Thoracic aorta (tissue), 2 donors: ENCODE measurements around the gene STAP2. TPM values are rescaled to one million over a fixed set of nuclear protein-coding genes. Genes with fewer than 3 reads are reported as not detected.

ENCODE experiments used
- ATAC-seq: fragments of 150-250 bp; one replicate; pipeline ENCODE4 v1.8.0; 2017; ENCODE audit warnings: low read depth; ENCODE audit not compliant: insufficient number of reproducible peaks, low FRiP score
- DNase-seq: peaks from one replicate; pipeline ENCODE4 v3.0.0-alpha.2; 2020; ENCODE audit warnings: low spot score
- H3K27ac ChIP-seq, 2 donors: fragments of 200-600 bp; sonication (generic); 1 replicate in 1 of 2; 2 replicates in 1 of 2; pipeline ENCODE4 v1.5.1; 2016; ENCODE audit warnings: mild to moderate bottlenecking in 2 of 2, moderate library complexity in 2 of 2
- H3K27me3 ChIP-seq: fragments of 200-600 bp; sonication (generic); replicated peaks from 2 replicates; pipeline ENCODE4 v1.6.0; 2016; ENCODE audit warnings: mild to moderate bottlenecking; ENCODE audit not compliant: insufficient read depth
- H3K36me3 ChIP-seq: fragments of 200-600 bp; sonication (generic); one replicate; pipeline ENCODE4 v1.5.1; 2016
- H3K4me1 ChIP-seq, 2 donors: fragments of 200-600 bp; sonication (generic); 1 replicate in 1 of 2; 2 replicates in 1 of 2; pipeline versions ENCODE4 v1.5.1 to v1.6.0; 2016; ENCODE audit warnings: low read depth in 2 of 2, mild to moderate bottlenecking in 1 of 2; ENCODE audit not compliant: control insufficient read depth in 1 of 2
- H3K4me3 ChIP-seq: fragments of 200-600 bp; sonication (generic); 2 replicates; pipeline ENCODE4 v1.5.1; 2016; ENCODE audit warnings: mild to moderate bottlenecking
- H3K9me3 ChIP-seq: fragments of 200-600 bp; sonication (generic); 2 replicates; pipeline ENCODE4 v1.5.1; 2016
- total RNA-seq, 2 donors: library from RNA; depleted of rRNA; stranded (reverse); fragments of >200 nt; gene quantifications; one replicate each; pipeline versions ENCODE4 v1.1.0 to v1.2.3, GENCODE V29; 2016
- TF ChIP-seq, protein P1 (sequence below): fragments of 200-600 bp; sonication (generic); IDR thresholded peaks from one replicate; pipeline ENCODE4 v1.5.1; 2019; ENCODE audit warnings: antibody characterized with exemption

Gene STAP2
- total RNA-seq, 2 donors from 2014 or later = not detected

DNA sequence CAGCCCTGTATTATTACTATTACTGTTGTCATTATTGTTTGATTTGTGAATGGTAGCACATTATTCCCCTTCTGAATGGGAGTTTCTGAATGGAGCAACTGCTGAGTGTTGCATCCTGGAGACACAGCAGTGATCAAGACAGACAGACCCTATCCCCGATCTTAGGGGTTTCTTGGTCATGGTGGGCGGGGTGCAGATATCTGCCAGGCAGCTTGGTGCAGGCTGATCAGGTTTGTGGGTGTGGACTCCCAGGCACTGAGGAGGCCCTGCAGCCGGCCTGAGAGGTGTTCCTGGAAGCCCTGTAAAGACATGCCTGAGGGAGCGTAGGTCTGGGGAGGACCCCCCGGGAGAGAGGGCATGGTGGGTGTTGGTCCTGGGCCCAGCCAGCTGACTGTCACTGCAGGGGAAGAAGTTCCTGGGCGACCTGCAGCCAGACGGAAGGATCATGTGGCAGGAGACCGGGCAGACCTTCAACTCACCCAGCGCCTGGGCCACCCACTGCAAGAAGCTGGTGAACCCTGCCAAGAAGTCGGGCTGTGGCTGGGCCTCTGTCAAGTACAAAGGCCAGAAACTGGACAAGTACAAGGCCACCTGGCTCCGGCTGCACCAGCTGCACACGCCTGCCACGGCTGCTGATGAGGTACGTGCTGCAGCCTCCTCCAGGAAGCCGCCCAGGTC, 6.9 kb upstream of the STAP2 start:
- ATAC-seq (no peak), DNase-seq (no peak)
- H3K27me3 ChIP-seq = no peaks in the 10 kb centered on the region
- H3K9me3 ChIP-seq = no peaks in the 10 kb centered on the region
- TF ChIP-seq, protein P1, sequence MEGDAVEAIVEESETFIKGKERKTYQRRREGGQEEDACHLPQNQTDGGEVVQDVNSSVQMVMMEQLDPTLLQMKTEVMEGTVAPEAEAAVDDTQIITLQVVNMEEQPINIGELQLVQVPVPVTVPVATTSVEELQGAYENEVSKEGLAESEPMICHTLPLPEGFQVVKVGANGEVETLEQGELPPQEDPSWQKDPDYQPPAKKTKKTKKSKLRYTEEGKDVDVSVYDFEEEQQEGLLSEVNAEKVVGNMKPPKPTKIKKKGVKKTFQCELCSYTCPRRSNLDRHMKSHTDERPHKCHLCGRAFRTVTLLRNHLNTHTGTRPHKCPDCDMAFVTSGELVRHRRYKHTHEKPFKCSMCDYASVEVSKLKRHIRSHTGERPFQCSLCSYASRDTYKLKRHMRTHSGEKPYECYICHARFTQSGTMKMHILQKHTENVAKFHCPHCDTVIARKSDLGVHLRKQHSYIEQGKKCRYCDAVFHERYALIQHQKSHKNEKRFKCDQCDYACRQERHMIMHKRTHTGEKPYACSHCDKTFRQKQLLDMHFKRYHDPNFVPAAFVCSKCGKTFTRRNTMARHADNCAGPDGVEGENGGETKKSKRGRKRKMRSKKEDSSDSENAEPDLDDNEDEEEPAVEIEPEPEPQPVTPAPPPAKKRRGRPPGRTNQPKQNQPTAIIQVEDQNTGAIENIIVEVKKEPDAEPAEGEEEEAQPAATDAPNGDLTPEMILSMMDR = no peak
- no peak overlapping the region for H3K27ac ChIP-seq
- no peak overlapping the region for H3K4me3 ChIP-seq
- H3K4me1 ChIP-seq = peaks cover 8 to 9% of the 10 kb centered on the region in 2 donors
- H3K36me3 ChIP-seq = no peaks in the 10 kb centered on the region

GRCh38 chr19:4343370-4344307, 5.0 kb upstream of the STAP2 start, which contains the start of gene MPND:
Gene MPND (plus strand): TSS chr19:4343562. CDS start chr19:4343594, 32 bp downstream.
- Histone ChIP-seq H3K4me1 (peaks cover 8 to 9% of the 10 kb centered on the region in 2 donors), H3K4me3 (peak within 1 kb of the TSS; percentile 75), H3K9me3 (no peaks in the 10 kb centered on the region), H3K36me3 (no peaks in the 10 kb centered on the region), H3K27ac (peak within 1 kb of the TSS; percentile 85 to 87), H3K27me3 (no peaks in the 10 kb centered on the region)
- TF ChIP-seq, protein P1 = no peak
- ATAC-seq (peak; percentile 56), DNase-seq (peak; percentile 55)

DNA sequence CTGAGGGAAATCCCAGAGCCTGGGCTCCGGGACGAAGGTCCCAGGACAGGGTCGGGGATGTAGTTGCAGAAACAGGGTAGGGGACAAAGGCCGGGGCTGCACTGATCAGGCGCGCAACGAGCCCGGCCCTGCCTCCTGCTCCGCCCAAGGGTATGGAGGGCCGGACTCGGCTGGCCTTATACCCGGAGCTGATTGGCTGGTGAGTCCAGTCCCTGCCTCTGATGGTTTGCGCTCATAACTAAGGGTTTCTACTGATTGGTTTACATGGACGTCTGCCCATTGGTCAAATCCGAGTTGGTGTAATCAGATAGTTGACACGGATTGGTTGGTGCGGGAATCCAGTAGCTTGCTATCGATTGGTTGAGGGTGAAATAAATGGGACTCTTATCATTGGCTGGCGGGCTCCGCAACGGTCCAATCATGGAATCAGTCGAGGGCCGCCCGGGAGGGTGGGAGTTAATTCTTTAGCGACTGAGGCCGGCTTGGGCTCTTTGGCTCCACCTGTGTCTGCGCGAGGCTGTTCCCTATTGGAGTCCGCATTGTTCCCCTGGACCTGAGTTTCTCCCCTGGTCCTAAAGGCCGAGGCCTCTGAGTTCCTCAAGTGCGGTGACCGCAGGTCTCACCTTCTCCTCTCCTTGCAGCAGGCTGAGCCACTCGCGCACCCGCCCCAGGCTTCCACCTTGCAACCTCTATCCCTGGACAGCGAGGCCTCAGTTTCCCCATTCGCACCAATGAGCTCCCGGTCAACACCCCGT, 4.2 kb upstream of the STAP2 start:
- H3K4me1 ChIP-seq = peaks cover 8 to 9% of the 10 kb centered on the region in 2 donors
- no peaks in the 10 kb centered on the region for H3K9me3 ChIP-seq
- DNase-seq (peak; percentile 96), ATAC-seq (peak; percentile 100)
- H3K27ac ChIP-seq = peak overlapping the region; percentile 85 to 87
- TF ChIP-seq, protein P1 = no peak
- H3K36me3 ChIP-seq = no peaks in the 10 kb centered on the region
- H3K4me3 ChIP-seq = peak overlapping the region; percentile 75
- no peaks in the 10 kb centered on the region for H3K27me3 ChIP-seq

DNA sequence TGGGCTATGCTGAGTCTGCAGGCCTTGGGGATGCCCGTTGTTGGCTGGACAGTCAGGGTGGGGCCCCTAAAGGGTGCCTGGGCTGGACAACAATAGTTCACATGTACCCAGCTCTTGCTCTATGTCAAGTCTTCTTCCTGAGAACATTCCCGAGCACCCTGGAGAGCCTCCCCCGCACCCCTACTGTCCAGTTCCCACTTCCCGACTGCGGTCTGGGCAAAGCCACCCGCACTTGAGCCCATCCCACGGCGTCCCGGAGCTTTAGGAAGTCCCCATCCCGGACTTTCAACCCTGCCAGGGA, 3.6 kb upstream of the STAP2 start:
- Histone ChIP-seq H3K4me1 (peaks cover 8 to 9% of the 10 kb centered on the region in 2 donors), H3K27ac (peak overlapping the region; percentile 77 to 87), H3K27me3 (no peaks in the 10 kb centered on the region), H3K36me3 (no peaks in the 10 kb centered on the region), H3K4me3 (peak overlapping the region; percentile 75), H3K9me3 (no peaks in the 10 kb centered on the region)
- DNase-seq (no peak), ATAC-seq (no peak)
- TF ChIP-seq, protein P1 = no peak
